Keratinocyte (primary cell): ENCODE results near the gene SFRP5.

Experiments
- EZH2 ChIP-seq: IDR thresholded peaks from one replicate; pipeline ENCODE4 v1.6.1; 2012; ENCODE audit warnings: inconsistent platforms, mild to moderate bottlenecking, low read length, moderate library complexity
- TF ChIP-seq, protein P1 (sequence below), 3 experiments: IDR thresholded peaks in 1 of 3; conservative IDR thresholded peaks in 1 of 3; optimal IDR thresholded peaks in 1 of 3; 2 replicates in 2 of 3; 3 replicates in 1 of 3; pipeline versions ENCODE3 to v1.5.1; 2011; ENCODE audit warnings: low read length in 3 of 3, mild to moderate bottlenecking in 3 of 3, moderate library complexity in 2 of 3, control low read depth in 1 of 3, inconsistent platforms in 1 of 3; ENCODE audit not compliant: insufficient read depth in 2 of 3; ENCODE audit errors: extremely low read depth in 1 of 3

- TF ChIP-seq, protein P1, sequence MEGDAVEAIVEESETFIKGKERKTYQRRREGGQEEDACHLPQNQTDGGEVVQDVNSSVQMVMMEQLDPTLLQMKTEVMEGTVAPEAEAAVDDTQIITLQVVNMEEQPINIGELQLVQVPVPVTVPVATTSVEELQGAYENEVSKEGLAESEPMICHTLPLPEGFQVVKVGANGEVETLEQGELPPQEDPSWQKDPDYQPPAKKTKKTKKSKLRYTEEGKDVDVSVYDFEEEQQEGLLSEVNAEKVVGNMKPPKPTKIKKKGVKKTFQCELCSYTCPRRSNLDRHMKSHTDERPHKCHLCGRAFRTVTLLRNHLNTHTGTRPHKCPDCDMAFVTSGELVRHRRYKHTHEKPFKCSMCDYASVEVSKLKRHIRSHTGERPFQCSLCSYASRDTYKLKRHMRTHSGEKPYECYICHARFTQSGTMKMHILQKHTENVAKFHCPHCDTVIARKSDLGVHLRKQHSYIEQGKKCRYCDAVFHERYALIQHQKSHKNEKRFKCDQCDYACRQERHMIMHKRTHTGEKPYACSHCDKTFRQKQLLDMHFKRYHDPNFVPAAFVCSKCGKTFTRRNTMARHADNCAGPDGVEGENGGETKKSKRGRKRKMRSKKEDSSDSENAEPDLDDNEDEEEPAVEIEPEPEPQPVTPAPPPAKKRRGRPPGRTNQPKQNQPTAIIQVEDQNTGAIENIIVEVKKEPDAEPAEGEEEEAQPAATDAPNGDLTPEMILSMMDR (optimal IDR thresholded peaks at IDR 0.05 in 1 of 3, IDR thresholded peaks at IDR 0.05 in 1 of 3, conservative IDR thresholded peaks at IDR 0.05 in 1 of 3; ENCODE audit: extremely low read depth in 1 of 3, insufficient read depth in 2 of 3, low read length in 3 of 3) = no peak
- no peak for TF ChIP-seq EZH2
Observed at GRCh38 chr10:97816609-97817008, 44.8 kb upstream of the SFRP5 start.
